ENCODE measurements around the gene DOK6.

DNA sequence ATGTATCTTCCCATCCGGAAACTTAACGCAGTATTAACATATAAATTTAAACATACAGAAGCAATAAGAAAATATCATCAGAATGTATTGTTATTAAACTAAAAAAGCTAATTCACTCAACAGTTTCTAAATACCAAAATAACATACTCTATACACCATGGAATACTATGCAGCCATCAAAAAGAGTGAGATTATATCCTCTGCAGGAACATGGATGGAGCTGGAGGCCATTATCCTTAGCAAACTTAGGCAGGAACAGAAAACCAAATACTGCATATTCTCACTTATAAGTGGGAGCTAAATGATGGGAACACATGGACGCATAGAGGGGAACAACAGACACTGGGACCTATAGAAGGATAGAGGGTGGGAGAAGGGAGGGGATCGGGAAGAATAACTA, 419.9 kb downstream of the DOK6 start:
- TF ChIP-seq POLR2A (IDR thresholded peaks at IDR 0.05; ENCODE audit: low read depth, low read length) = no peak
- TF ChIP-seq POLR2AphosphoS5 (IDR thresholded peaks at IDR 0.05; ENCODE audit: low read depth, low read length) = no peak
- TF ChIP-seq POU2F2 (IDR thresholded peaks at IDR 0.05; ENCODE audit: low read depth, low read length) = no peak
- TF ChIP-seq PAX5 (IDR thresholded peaks at IDR 0.05; ENCODE audit: insufficient read depth, low read length, severe bottlenecking) = no peak
- TF ChIP-seq TAF1 (IDR thresholded peaks at IDR 0.05; ENCODE audit: low read depth, low read length) = no peak

Measured in GM12891 (cell line).